HS-5 (cell line): Measurements from ENCODE around the gene TRAF3IP3.

ENCODE experiments used
- DNase-seq: peaks from one replicate; pipeline ENCODE4 v3.0.0-alpha.2; 2012; ENCODE audit warnings: low read depth

Gene TRAF3IP3

GRCh38 chr1:209755926-209756614 is at the start of gene TRAF3IP3:
Gene TRAF3IP3 (plus strand): TSS chr1:209756053. CDS start chr1:209760040, 3,987 bp downstream.
- DNase-seq, result no peak

GRCh38 chr1:209706622-209707021 is 49.2 kb upstream of the TRAF3IP3 start:
- DNase-seq, result no peak

DNA sequence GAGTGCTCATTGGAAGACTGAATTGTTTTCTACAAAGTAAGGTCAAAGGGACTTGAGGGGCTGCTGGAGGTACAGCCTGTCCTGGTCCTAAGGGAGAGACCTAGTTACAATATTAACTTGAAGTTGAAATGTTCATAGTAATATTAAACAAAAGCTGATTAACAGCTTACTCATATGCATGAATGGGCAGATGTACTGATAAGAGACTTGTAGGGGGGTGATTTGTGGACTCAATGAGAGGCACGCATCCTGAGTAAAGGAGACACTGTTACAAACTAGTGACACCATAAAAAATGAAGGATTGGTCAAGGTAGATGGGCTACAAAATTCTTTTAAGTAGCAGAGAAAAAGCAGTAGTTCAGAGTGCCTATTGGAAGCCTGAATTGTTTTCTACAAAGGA is 48.5 kb upstream of the TRAF3IP3 start:
- DNase-seq, result no peak

DNA sequence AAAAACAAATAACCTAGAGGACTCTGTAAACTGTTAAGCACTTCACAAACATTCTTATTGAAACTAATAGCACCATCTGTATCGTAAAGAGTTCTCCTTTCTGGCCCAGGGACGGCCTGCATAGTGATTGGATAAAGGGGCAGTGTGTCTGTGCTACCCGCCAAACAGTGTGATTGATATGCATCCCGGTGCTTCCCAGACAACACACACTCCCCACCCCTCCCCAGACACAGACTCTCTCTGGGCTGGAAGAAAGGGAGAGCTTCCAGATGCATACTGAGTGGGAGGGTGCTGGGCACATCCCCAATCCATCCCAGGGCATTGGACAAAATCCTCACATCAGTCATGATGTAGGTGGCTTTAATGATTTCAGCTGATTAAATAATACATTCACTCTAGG is 47.6 kb upstream of the TRAF3IP3 start:
- DNase-seq, result no peak

DNA sequence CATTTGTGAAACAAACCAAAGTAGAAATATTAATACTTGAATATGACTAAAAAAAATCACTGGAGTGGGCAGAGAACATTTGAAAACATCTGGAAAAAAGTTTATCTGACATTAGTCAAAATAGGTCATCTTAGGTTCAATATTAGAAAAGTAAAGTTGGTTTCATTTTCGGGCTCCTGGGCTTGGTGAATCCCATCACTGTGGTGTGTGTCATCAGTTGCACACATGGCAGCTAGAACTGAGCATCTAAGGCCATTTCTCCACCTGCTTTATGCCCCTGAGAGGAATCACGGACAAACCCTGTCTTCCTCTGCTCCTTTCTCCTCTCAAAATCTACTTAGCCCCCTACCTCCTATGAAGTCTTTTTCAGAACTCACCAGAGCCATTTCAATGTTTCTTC is 45.8 kb upstream of the TRAF3IP3 start:
- no peak for DNase-seq

DNA sequence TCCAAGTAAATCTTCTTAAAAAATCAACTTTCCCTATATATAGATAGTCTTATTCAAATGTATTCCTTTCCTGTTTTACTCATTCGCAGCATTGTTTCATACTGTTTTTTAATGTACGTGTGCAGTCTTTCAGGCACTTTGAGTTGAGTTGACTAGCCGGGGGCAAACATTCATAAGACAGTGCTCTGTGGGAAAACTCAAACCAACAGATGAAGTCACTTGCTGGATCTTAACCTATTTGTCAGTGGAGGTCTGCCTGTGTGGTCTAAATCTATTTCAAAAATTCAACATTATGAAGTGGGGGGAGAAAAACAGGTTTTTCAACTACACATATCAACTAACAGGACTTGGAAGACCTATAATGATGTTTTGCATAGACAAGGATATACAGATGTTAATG is 45.0 kb upstream of the TRAF3IP3 start:
- no peak for DNase-seq

GRCh38 chr1:209714338-209714737 is 41.5 kb upstream of the TRAF3IP3 start:
- DNase-seq, result no peak

DNA sequence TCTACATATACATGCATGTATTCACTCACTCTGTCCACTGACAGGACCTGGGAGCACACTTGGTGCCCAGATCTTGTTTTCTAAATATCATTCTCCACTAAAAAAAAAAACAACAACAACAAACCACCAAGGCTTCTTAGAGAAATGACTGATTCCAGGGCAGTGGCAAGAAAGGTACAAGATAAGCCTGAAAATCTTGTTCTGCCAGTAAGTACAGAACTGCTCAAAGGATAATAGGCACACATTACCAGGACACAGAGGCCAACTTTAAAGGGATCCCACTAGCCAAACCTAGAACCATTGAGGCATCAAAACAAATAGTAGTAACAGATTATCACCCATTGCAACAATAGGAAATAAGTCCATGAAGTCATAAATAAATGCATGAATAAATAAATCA is 40.5 kb upstream of the TRAF3IP3 start:
- no peak for DNase-seq

DNA sequence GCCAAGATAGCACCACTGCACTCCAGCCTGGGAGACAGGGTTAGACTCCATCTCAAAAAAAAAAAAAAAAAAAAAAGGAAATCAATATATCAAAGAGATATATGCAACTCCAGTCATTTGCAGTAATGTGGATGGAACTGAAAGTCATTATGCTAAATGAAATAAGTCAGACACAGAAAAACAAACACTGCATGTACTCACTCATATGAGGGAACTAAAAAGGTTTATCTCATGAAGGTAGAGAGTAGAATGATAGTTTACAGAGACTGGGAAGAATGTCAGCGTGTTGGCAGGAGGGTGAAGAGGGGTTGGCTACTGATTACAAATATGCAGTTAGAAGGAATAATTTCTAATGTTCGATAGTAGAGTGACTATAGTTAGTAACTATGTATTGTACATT is 38.0 kb upstream of the TRAF3IP3 start:
- DNase-seq, result no peak

DNA sequence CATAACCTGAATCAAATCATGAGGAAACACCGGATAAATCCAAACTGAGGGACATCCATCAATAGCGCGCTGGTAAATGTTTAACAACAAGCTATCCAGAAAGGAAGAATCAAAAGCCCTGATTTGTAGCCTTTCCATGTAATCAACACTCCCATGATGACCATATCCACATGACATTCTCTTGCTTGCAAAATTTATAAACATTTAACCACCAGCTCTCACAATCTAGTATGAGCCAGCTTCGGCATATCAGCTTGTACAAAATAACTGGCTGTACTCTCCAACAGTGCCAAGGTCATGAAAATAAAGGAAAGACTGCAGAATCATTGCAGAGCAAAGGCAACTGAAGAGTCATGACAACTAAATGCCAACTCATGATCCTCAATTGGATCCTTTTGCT is 35.5 kb upstream of the TRAF3IP3 start:
- DNase-seq, result no peak

DNA sequence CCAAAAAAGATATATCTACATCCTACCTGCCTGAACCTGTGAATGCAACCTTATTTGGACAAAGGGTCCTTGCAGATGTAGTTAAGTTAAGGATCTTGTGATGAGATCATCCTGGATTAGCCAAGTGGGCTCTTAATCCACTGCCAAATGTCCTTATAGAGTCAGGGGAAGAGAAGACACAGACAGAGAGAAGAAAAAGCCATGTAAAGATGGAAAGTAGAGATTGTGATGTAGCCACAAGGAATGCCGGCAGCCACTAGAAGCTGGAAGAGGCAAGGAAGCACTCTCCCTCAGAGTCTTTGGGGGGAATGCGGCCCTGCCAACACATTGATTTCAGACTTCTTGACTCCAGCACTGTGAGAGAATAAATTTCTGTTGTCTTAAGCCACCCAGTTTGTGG is 35.0 kb upstream of the TRAF3IP3 start:
- no peak for DNase-seq

- DNase-seq, result no peak
Measured at GRCh38 chr1:209721323-209721722, 34.5 kb upstream of the TRAF3IP3 start.

DNA sequence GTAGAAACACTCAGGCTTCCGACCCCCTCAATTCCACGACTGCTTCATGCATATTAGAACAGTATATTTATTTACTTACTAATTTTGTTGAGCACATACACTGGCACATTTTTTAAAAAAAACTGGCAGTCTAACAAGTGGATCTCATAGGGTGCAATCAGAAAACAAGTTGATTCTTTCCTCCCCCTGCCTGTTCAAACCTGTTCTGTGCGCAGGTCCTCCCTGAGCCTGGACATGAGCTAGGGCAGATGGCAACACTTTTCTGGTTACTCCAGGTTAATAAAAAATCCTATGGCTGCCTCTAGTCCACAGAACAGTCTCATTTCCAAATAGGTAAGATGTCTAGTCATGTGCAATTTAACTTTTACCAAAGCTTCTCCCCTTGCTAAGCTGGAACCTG is 32.6 kb upstream of the TRAF3IP3 start:
- DNase-seq, result no peak

- no peak for DNase-seq
Measured at GRCh38 chr1:209723756-209724693, 31.8 kb upstream of the TRAF3IP3 start.

- DNase-seq, result no peak
Measured at GRCh38 chr1:209727286-209727685, 28.6 kb upstream of the TRAF3IP3 start.

- DNase-seq, result no peak
Measured at GRCh38 chr1:209727785-209728184, 28.1 kb upstream of the TRAF3IP3 start.

GRCh38 chr1:209728466-209728865 is 27.4 kb upstream of the TRAF3IP3 start:
- DNase-seq, result no peak

- DNase-seq, result no peak
Measured at GRCh38 chr1:209729436-209729835, 26.4 kb upstream of the TRAF3IP3 start.

DNA sequence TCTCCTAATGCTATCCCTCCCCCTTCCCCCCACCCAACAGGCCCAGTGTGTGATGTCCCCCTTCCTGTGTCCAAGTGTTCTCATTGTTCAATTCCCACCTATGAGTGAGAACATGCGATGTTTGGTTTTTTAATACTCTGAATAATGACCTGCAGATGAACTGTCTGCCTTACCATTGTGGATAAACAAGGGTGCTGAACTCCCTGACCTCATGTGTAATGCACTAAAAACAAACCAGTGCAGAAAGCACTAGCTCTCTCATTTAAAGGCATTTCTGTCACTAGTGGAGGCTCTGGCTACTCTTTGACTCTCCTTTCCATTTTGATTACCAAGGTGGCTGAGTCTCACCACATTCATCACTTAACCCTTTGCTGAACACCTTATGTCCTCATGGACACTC is 23.1 kb upstream of the TRAF3IP3 start:
- no peak for DNase-seq

GRCh38 chr1:209733409-209734192 is 22.3 kb upstream of the TRAF3IP3 start:
- DNase-seq, result no peak

- no peak for DNase-seq
Measured at GRCh38 chr1:209736490-209737117, 19.2 kb upstream of the TRAF3IP3 start.

GRCh38 chr1:209737118-209737505 is 18.7 kb upstream of the TRAF3IP3 start:
- DNase-seq, result no peak
